Keratinocyte (primary cell): ENCODE measurements around the gene ROR2.

Experiments used
- EZH2 ChIP-seq: IDR thresholded peaks from one replicate; pipeline ENCODE4 v1.6.1; 2012; ENCODE audit warnings: inconsistent platforms, mild to moderate bottlenecking, low read length, moderate library complexity
- TF ChIP-seq, protein P1 (sequence below), 3 experiments: IDR thresholded peaks in 1 of 3; conservative IDR thresholded peaks in 1 of 3; optimal IDR thresholded peaks in 1 of 3; 2 replicates in 2 of 3; 3 replicates in 1 of 3; pipeline versions ENCODE3 to v1.5.1; 2011; ENCODE audit warnings: low read length in 3 of 3, mild to moderate bottlenecking in 3 of 3, moderate library complexity in 2 of 3, control low read depth in 1 of 3, inconsistent platforms in 1 of 3; ENCODE audit not compliant: insufficient read depth in 2 of 3; ENCODE audit errors: extremely low read depth in 1 of 3

DNA sequence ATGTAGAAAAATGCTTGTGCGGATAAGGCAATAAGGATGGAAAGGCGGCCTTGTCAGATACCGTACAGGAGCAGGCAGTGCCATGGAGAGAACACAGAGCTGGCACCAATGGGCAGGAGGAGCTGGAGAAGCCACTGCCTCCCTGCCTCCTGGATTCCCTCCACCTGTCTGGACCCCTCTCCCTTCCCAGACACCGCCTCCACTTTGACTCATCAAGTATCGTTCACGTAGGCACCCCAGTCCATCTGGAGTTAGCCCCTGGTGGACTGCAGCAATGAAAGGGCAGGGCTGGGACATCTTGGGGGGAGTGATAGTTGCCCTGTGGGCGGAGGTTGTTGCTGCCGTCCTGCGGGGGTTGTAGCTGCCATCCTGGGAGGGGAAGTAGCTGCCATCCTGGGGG lies 232.0 kb downstream of the ROR2 start:
- TF ChIP-seq, protein P1, sequence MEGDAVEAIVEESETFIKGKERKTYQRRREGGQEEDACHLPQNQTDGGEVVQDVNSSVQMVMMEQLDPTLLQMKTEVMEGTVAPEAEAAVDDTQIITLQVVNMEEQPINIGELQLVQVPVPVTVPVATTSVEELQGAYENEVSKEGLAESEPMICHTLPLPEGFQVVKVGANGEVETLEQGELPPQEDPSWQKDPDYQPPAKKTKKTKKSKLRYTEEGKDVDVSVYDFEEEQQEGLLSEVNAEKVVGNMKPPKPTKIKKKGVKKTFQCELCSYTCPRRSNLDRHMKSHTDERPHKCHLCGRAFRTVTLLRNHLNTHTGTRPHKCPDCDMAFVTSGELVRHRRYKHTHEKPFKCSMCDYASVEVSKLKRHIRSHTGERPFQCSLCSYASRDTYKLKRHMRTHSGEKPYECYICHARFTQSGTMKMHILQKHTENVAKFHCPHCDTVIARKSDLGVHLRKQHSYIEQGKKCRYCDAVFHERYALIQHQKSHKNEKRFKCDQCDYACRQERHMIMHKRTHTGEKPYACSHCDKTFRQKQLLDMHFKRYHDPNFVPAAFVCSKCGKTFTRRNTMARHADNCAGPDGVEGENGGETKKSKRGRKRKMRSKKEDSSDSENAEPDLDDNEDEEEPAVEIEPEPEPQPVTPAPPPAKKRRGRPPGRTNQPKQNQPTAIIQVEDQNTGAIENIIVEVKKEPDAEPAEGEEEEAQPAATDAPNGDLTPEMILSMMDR (optimal IDR thresholded peaks at IDR 0.05 in 1 of 3, IDR thresholded peaks at IDR 0.05 in 1 of 3, conservative IDR thresholded peaks at IDR 0.05 in 1 of 3; ENCODE audit: extremely low read depth in 1 of 3, insufficient read depth in 2 of 3, low read length in 3 of 3): no peak
- TF ChIP-seq EZH2: no peak
